ENCODE data around the gene MTMR1.
A peak's percentile ranks its signal among the peaks of the same experiment; 100 is the strongest.

Gene MTMR1

DNA sequence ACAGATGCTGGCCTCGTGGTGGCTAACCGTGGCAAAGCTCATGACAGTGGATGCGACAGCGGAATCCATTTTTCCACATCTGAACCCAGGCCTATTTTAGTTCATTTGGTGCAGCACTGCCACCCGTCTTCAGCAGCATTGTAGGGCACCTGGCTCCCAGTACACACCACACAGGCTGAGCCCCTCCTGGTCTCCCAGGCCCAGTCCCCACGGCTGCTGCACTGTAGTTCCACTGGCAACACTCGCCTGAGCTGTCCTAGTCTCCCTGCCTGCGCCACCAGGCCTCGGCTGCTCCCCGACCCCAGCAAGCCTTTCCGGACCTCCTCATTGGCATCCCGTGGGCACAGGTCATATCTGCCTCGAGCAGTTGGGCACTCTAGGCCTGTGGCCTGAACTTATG lies 76.2 kb downstream of the MTMR1 start:
- TF ChIP-seq, protein P1, sequence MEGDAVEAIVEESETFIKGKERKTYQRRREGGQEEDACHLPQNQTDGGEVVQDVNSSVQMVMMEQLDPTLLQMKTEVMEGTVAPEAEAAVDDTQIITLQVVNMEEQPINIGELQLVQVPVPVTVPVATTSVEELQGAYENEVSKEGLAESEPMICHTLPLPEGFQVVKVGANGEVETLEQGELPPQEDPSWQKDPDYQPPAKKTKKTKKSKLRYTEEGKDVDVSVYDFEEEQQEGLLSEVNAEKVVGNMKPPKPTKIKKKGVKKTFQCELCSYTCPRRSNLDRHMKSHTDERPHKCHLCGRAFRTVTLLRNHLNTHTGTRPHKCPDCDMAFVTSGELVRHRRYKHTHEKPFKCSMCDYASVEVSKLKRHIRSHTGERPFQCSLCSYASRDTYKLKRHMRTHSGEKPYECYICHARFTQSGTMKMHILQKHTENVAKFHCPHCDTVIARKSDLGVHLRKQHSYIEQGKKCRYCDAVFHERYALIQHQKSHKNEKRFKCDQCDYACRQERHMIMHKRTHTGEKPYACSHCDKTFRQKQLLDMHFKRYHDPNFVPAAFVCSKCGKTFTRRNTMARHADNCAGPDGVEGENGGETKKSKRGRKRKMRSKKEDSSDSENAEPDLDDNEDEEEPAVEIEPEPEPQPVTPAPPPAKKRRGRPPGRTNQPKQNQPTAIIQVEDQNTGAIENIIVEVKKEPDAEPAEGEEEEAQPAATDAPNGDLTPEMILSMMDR (conservative IDR thresholded peaks at IDR 0.05; ENCODE audit: low read length) = no peak
- no peak for DNase-seq (ENCODE audit: low read depth)
- no peak overlapping the region for H3K4me3 ChIP-seq (ENCODE audit: low read length)

DNA sequence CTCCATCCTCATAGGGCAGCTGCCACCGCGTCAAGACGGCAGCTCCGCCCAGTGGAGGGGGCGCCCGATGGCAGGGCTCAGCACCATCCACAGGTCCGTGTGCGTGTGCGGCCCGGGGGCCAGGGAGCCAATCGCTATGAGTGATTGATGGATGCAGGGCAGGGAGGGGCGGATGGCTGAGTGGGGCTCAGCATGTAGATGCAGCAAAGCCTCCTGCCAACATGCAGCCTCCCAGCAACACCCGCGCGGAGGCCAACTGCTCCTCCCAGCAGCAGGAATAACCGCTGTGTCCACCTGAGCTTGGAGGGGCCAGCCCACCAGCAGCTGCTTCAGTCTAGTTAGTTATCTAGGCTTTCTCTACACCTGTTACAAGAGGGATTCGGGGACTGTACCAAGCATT lies 77.4 kb downstream of the MTMR1 start:
- TF ChIP-seq, protein P1 (conservative IDR thresholded peaks at IDR 0.05; ENCODE audit: low read length) = no peak
- no peak for DNase-seq (ENCODE audit: low read depth)
- H3K4me3 ChIP-seq (ENCODE audit: low read length) = no peak overlapping the region

DNA sequence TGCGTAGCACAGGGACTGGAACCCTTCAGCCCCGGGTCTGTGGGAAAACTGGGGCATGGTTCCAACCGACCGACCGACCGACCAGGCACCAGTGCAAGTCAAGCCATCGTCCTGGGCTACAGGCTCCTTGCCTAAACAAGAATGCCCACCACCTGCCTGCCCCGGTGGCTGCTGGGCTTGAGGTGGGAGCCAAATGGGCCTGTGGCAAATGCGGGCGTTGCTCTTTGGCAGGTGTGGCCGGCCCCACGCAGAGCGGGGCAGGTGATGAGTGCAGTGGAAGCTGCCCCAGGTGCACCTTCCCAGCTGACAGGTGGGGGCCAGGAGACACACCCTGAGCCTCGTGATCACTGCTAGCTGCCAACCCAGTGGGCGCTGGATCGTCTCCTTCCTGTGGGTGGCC lies 77.9 kb downstream of the MTMR1 start:
- TF ChIP-seq, protein P1 (conservative IDR thresholded peaks at IDR 0.05; ENCODE audit: low read length) = no peak
- no peak overlapping the region for H3K4me3 ChIP-seq (ENCODE audit: low read length)
- DNase-seq (ENCODE audit: low read depth) = no peak

DNA sequence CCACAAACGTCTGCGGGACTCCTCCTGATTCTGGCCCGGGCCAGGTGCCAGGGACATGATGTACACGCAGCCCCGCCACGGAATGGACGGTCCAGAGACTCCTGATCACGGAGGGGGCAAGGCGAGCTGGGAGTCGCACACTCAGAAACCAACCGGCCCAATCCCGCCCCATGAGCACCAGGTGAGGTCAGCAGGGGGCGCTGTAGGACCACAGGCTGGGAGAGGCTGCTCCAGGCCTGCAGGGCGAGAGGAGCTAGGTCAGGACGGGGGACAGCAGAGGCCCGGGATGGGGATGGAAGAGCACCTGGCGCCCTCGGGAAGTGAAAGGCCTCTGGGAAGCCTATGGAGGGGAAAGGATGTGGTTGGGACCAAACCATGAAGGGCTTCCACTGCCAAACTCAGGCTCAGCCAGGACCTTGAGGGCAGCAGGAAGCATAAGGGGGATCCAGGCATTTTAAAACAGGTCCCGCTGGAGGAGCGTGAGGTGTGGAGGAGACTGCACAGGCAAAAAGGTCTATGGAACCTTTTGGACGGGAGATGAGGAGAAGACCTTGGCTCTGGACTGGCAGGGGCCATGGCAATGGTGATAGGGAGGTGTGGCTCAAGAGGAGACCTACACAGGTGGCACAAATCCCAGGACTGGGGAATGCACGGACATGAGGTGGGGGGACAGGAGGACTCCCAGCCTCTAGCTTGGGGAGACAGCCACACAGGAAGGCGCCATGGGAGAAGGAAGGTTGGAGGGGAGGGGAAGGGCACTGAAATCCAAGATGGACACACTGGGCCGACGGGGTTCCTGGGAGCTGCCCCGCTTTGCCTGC lies 79.2 kb downstream of the MTMR1 start:
- peak; percentile 54 for DNase-seq (ENCODE audit: low read depth)
- TF ChIP-seq, protein P1 (conservative IDR thresholded peaks at IDR 0.05; ENCODE audit: low read length) = peak; percentile 70
- no peak overlapping the region for H3K4me3 ChIP-seq (ENCODE audit: low read length)

DNA sequence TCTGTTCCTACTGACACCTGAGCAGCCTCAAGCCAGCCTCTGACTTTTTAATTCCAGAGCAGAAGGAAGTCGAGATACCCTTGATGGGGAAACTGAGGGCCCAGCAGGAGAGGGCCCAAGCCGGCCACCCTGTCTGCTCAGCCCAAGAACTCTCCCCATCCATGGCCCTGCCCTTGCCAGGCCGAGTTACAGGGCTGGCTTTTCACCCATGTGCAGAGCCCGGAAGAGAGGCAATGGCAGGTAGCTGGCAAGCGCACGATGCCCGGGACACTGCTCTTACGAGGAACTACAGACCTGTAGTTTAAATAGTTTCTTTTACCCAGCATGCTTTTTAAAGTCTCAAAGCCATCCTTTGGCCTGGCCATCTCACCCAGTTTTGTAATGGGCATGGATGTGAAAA lies 79.9 kb downstream of the MTMR1 start:
- no peak for DNase-seq (ENCODE audit: low read depth)
- no peak overlapping the region for H3K4me3 ChIP-seq (ENCODE audit: low read length)
- TF ChIP-seq, protein P1 (conservative IDR thresholded peaks at IDR 0.05; ENCODE audit: low read length) = no peak

DNA sequence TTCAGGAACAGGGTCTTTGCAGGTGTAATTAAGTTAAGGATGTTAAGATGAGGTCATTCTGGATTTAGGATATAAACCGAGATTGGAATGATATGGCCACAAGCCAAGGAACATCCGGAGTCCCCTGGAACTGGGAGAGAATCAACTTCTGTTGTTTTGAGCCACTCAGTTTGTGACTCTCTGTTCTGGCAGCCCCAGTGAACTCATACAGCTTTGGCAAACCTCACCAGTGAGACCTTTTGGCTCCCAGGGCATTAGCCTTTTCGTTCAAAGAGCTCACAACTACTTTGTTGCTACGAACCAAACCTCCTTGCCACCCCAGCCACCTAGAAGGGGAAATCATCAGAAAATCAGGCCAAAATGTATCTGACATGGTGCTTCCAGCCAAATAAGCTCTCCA lies 80.4 kb downstream of the MTMR1 start:
- TF ChIP-seq, protein P1 (conservative IDR thresholded peaks at IDR 0.05; ENCODE audit: low read length) = no peak
- no peak for DNase-seq (ENCODE audit: low read depth)
- no peak overlapping the region for H3K4me3 ChIP-seq (ENCODE audit: low read length)

Data from AG10803 (cell line).